Measurements from ENCODE around the gene TMEM178B. TPM values are rescaled to one million over a fixed set of nuclear protein-coding genes. Genes with fewer than 3 reads are reported as not detected.

Gene TMEM178B
- total RNA-seq, 4 donors from 2014 or later = 1.3 to 1.8 (median 1.5) TPM

DNA sequence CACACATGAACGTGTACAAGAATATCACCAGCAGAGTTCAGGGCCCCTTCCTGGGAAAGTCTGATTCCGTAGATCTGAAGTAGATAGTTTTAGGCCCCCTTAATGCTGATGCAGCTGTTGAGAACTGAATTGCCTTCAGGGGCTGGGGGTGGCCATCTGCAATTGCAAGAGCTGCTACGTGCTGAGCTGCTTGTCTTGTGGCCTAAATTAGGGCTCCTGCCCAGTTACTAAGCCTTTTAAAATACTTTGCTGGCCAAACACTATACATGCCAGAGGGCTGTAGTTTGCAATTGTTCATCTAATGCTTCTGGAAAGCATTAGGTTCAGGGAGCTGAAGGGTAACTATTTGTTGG, 71.7 kb downstream of the TMEM178B start:
- no peaks in the 10 kb centered on the region for H3K36me3 ChIP-seq
- no peak overlapping the region for H3K4me3 ChIP-seq
- no peak overlapping the region for H3K27ac ChIP-seq
- no peaks in the 10 kb centered on the region for H3K4me1 ChIP-seq
- no peaks in the 10 kb centered on the region for H3K27me3 ChIP-seq
- intact Hi-C loops (cut with DNase I; ENCODE audit: low total_unique reads) = no loop called here
- TF ChIP-seq CTCF (IDR thresholded peaks at IDR 0.05 in 4 of 5, conservative IDR thresholded peaks at IDR 0.05 in 1 of 5) (no peak), POLR2A (IDR thresholded peaks at IDR 0.05) (no peak)
- no peak for ATAC-seq
- in situ Hi-C loops (cut with MboI; ENCODE audit: low sequenced_read_pairs in 4 of 4) = no loop called here
- DNase-seq = no peak
- no peaks in the 10 kb centered on the region for H3K9me3 ChIP-seq

DNA sequence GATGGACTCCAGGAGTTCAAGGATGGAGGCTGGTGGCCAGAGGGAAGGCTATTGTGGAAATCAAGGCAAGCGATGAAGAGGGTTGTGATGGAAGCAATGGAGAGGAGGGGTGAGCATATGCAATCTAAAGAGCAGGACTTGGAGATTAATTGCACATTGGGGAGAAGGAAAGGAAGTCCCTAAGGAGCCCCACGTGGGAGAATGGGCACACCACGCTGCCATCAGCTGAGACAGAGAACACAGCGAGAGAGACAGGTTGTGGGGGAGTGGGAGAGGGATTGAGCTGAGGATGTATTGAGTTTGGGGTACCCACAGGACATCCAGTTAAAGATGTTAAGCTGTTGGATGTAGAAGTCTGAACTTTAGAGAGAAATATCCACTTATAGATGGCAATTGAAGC, 73.6 kb downstream of the TMEM178B start:
- no peaks in the 10 kb centered on the region for H3K27me3 ChIP-seq
- ATAC-seq = no peak
- in situ Hi-C loops (cut with MboI; ENCODE audit: low sequenced_read_pairs in 4 of 4) (no loop called here), intact Hi-C loops (cut with DNase I; ENCODE audit: low total_unique reads) (no loop called here)
- H3K4me3 ChIP-seq = no peak overlapping the region
- H3K27ac ChIP-seq = no peak overlapping the region
- no peaks in the 10 kb centered on the region for H3K4me1 ChIP-seq
- DNase-seq = no peak
- TF ChIP-seq CTCF (IDR thresholded peaks at IDR 0.05 in 4 of 5, conservative IDR thresholded peaks at IDR 0.05 in 1 of 5) = no peak
- H3K9me3 ChIP-seq = no peaks in the 10 kb centered on the region
- H3K36me3 ChIP-seq = no peaks in the 10 kb centered on the region

GRCh38 chr7:141150465-141150864, 76.6 kb downstream of the TMEM178B start:
- DNase-seq (no peak), ATAC-seq (no peak)
- Histone ChIP-seq H3K4me1 (no peaks in the 10 kb centered on the region), H3K27me3 (no peaks in the 10 kb centered on the region), H3K9me3 (no peaks in the 10 kb centered on the region), H3K36me3 (no peaks in the 10 kb centered on the region), H3K27ac (no peak overlapping the region), H3K4me3 (no peak overlapping the region)
- intact Hi-C loops (cut with DNase I; ENCODE audit: low total_unique reads) (no loop called here), in situ Hi-C loops (cut with MboI; ENCODE audit: low sequenced_read_pairs in 4 of 4) (no loop called here)
- no peak for TF ChIP-seq CTCF (IDR thresholded peaks at IDR 0.05 in 4 of 5, conservative IDR thresholded peaks at IDR 0.05 in 1 of 5)
- TF ChIP-seq POLR2A (IDR thresholded peaks at IDR 0.05) = no peak

- intact Hi-C loops (cut with DNase I; ENCODE audit: low total_unique reads) (no loop called here), in situ Hi-C loops (cut with MboI; ENCODE audit: low sequenced_read_pairs in 4 of 4) (no loop called here)
- no peaks in the 10 kb centered on the region for H3K36me3 ChIP-seq
- H3K27me3 ChIP-seq = no peaks in the 10 kb centered on the region
- ATAC-seq (no peak), DNase-seq (no peak)
- no peak overlapping the region for H3K4me3 ChIP-seq
- no peaks in the 10 kb centered on the region for H3K9me3 ChIP-seq
- no peak overlapping the region for H3K27ac ChIP-seq
- H3K4me1 ChIP-seq = no peaks in the 10 kb centered on the region
- TF ChIP-seq CTCF (IDR thresholded peaks at IDR 0.05 in 4 of 5, conservative IDR thresholded peaks at IDR 0.05 in 1 of 5) (no peak), POLR2A (IDR thresholded peaks at IDR 0.05) (no peak)
Measured at GRCh38 chr7:141151746-141152145, 77.9 kb downstream of the TMEM178B start.

DNA sequence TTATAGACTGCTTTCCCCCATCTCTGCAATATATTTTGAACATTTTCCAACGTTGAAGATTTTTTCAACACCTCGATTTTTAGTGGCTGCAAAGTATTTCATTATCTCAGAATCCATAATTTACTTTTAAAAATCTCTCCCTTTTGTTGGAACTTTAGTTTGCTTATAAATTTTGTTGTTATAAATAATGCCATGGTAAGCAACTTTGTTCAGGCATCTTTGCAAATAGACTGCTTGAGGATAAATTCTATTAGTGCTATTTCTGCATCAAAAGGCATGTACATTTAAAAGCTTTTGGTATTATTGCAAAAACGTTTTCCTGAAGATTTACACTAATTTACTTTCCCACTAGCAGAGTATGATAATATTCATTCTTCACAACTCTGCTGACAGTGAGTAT, 79.4 kb downstream of the TMEM178B start:
- Histone ChIP-seq H3K9me3 (no peaks in the 10 kb centered on the region), H3K4me3 (no peak overlapping the region), H3K27me3 (no peaks in the 10 kb centered on the region), H3K27ac (no peak overlapping the region), H3K36me3 (no peaks in the 10 kb centered on the region), H3K4me1 (no peaks in the 10 kb centered on the region)
- intact Hi-C loops (cut with DNase I; ENCODE audit: low total_unique reads) (no loop called here), in situ Hi-C loops (cut with MboI; ENCODE audit: low sequenced_read_pairs in 4 of 4) (no loop called here)
- DNase-seq (no peak), ATAC-seq (no peak)
- TF ChIP-seq POLR2A (IDR thresholded peaks at IDR 0.05) = no peak
- TF ChIP-seq CTCF (IDR thresholded peaks at IDR 0.05 in 4 of 5, conservative IDR thresholded peaks at IDR 0.05 in 1 of 5) = no peak
